HG03575 (cell line): ENCODE measurements around the gene TNFAIP3.

Source experiments
- ATAC-seq: cut with Tn5 transposase; IDR thresholded peaks from one replicate; pipeline ENCODE4 v1.9.1; 2021; ENCODE audit not compliant: unreplicated experiment, insufficient number of reproducible peaks, low FRiP score; ENCODE audit errors: extremely low read depth

TNFAIP3 gene

DNA sequence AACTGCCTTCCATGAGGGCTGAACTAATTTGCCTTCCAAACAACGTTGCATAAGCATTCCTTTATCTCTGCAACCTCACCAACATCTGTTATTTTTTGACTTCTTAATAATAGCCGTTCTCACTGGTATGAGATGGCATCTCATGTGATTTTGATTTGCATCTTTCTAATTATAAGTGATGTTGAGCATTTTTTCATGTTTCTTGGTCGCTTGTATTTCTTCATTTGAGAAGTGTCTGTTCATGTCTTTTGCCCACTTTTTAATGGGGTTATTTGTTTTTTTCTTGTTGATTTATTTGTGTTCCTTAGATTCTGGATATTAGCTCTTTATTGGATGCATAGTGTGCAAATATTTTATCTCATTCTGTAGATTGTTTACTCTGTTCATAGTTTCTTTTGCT lies 46.4 kb downstream of the TNFAIP3 start:
- no peak for ATAC-seq

DNA sequence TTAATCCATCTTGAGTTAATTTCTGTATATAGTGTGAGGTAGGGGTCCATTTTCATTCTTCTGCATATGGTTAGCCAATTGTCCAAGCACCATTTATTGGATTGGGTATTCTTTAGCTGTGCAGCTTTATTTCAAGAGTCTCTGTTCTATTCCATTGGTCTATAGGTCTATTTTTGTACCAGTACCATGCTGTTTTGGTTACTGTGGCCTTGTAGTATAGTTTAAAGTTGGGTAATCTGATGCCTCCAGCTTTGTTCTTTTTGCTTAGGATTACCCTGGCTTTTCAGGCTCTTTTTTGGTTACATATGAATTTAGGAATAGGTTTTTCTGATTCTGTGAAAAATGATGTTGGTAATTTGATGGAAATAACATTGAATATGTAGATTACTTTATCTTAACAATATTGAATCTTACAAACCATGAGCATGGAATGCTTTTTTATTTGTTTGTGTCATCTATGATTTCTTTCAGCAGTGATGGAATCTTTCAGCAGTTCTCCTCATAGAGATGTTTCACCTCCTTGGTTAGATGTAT lies 47.0 kb downstream of the TNFAIP3 start:
- no peak for ATAC-seq

DNA sequence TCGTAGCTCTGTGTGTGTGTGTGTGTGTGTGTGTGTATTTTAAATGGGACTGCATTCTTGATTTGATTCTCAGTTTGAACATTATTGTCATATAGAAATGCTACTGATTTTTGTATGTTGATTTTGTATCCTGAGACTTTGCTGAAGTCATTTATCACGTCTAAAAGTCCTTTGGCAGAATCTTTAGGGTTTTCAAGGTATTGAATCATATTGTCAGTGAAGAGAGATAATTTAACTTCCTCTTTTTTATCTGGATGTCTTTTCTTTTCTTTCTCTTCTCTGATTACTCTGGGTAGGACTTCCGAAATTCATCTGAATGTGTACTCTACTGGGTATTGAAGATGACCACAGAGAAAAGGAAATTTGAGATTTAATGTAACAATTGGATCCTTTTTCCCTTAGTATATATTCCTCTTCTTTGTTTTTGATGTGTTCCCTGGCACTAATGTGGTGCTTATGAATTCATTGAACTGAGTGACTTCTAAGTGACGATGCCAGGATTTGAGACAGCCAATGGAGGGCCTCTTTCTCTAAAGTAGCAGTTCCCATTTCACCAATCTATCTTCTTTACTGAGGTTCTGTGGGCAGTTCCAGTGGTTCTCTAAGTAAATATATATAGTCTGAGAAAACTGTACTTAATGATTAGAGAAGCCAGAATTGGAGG lies 47.6 kb downstream of the TNFAIP3 start:
- no peak for ATAC-seq

DNA sequence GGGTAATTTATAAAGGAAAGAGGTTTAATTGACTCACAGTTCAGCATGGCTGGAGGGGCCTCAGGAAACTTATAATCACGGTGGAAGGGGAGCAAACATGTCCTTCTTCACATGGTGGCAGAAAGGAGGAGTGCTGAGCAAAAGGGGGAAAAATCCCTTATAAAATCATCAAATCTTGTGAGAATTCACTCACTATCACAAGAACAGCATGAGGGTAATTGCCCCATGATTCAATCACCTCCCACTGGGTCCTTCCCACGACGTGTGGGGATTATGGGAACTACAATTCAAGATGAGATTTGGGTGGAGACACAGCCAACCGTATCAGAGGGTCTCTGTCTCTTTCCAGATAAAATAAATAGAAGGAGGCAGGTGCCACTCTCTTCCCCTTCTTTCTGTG lies 48.7 kb downstream of the TNFAIP3 start:
- ATAC-seq, result no peak

DNA sequence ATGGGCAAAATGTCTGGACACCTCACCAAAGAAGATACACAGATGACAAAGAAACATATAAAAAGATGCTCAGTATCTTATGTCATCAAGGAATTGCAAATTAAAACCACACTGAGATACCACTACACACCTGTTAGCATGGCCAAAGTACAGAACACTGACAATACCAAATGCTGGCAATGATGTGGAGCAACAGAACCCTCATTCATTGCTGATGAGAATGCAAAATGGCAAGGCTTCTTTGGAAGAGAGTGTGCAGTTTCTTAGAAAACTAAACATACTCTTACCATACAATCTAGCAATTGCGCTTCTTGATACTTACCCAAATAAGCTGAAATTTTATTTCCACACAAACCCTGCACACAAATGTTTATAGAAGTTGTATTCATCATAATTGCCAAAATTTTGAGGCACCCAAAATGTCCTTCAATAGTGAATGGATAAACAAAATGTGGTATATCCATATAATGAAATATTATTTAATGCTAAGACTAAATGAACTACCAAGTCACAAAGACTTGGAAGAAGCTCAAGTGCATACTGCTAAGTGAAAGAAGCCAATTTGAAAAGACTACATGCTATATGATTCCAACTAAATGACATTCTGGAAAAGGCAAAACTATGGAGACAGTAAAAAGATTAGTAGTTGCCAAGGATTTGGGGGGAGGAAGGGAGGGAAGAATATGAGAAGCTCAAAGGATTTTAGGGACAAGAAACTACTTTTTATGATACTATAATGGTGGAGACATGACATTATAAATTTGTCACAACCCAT lies 50.7 kb downstream of the TNFAIP3 start:
- no peak for ATAC-seq

DNA sequence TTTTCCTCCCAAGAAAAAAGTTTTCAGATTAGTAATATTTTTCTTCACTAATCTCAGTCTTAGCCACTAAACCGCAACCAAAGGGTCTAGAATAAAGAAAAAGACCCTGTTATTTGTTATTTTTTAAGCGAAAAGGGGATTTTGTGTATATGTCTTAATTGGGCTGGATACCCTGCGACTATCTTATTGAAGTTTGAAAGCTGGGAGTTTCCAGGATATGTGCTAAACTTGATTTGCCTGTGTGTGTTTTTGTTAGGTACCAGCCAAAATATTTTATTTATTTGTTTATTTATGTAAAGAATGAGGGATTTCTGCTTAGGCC lies 52.4 kb downstream of the TNFAIP3 start:
- no peak for ATAC-seq

DNA sequence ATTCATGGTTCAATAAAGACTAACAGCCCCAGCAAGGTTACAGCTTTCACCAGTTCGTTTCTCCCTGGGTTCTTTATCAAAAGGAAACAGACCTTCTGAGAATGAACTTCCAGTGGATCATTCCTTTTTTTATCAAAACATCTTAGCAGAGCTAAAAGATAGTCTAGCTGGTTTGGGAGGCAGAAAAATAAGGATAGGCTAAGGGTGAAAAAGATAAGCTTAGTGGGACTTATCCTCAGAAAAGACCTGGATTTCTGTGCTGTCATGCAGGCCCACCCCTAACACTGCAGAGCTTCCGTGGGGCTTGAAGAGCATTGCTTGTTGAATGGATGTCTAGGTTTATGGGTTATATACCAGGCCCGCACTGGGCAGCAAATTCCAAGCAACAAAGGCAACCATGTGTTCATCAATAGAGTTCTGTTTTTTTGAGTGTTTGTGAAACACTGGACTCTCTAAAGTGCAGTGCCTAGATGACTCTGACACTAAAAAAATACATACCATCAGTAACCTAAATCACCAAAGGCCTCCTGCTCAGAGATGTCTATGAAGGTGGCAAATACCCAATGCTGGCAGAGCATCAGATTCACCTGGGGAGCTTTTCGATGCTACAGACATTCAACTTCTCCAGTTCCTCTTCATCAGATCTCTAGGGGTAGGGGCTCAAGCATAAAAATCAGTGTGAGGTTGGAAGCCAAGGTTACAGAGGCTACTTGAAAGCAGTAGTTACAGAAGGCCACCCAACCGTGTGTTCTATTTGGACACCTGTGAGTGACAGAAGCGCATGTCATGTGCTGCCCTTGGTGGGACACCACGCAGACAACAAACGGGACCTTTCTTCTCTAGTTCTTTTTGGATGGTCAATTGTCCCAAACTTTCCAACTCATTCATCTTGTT lies 53.0 kb downstream of the TNFAIP3 start:
- ATAC-seq, result no peak

DNA sequence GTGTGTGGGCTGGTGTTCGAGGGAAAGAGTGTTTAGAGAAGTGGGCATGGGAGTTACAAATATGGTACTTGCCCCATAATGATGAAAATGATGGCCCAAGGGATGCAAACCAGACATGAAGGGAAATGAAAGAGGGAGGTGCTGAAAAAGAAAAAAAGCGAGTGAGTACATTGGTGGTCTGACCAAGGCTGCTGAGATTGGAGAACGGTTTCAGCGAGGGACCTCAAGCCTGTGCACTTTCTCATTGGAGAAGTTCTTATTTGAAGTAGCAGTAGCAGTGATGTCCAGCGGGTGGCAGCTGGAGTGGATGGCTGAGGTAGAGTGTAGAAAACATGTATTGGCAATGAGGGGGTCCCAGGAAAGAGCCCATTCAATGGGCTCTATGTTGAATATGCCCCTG lies 54.8 kb downstream of the TNFAIP3 start:
- no peak for ATAC-seq

DNA sequence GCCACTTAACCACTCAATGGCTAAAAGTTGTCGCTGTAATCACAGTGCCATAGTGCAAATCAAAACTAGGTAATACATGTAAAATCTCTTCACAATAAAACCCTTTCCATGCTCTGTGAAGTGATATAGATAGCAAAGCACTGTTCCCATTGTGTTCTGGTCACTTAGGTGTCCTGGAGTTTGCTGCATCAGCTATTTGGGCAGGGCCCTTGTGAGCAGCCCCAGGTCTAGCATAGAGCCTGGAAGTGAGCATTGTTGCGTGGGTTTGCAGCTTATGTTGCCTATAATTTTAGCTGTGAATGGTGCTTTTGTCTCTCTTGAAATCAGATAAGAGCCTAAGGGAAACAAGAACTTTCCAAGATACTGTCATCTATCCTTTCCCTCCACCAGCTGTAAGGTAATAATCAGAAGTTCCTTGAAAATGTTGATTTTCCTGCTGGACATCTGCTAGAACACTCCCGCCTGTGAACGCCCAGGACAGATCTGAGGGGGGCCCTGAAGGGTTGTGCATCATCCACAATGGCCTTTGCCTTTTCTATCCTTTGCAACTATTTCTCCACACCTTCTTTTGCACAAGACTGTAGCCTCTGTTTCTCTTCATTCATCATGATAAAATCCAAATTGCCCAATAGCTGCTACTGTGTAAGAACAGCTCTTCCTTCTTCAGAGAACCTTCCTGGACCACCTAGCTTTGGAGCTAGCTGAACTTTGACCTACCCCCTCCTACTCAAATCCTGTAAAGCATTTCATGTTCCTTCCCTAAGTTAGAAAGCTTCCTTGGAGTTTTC lies 57.0 kb downstream of the TNFAIP3 start:
- no peak for ATAC-seq

DNA sequence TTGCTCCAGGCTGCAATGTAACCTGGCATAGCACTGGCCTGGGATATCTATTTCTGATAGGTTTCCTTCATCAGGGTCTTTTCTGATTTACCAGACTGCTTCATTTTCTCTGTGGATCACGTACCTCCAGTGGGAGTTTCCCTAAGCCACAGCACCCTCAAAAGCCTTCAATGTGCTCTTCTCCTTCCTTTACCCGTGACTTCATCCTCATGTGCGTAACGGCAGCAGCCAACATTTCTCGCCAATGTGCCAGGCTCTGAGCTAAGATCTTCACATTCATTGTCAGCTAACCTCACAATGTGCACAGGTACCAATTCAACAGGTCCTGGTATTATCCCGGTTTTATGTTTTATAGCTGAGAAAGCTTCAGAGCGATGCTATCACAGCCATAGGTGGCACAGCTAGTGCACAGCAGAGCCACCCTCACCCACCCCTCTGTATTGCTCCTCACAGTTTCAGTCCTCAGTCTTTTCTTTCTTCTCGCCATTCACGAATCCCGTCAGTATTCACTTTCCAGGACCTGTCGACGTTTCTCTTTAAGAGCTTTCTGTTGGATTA lies 58.2 kb downstream of the TNFAIP3 start:
- no peak for ATAC-seq

DNA sequence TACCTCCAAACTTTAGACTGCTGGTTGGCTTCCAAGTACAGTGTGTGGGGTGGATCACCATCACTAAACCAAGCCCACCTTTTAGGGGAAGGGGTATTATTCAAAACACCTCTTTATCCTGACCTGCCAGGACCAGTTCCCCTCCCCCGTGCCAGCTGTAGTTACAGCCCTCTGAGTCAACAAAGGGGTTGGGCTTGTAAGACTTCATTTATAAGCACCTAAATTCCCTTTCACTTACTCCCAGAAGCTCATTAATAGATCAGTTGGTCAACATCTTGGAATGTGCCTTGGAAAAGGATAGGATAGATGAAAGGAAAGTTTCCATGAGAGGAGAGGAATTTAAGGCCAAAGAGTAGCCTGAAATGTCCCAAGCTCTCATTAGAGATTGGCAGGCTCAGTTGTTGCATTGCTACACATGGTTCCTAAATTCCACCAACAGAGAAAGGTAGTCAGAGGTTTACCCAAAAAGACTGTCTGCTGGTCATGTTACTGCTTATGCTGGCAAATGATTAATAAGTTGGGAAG lies 59.2 kb downstream of the TNFAIP3 start:
- ATAC-seq, result no peak

DNA sequence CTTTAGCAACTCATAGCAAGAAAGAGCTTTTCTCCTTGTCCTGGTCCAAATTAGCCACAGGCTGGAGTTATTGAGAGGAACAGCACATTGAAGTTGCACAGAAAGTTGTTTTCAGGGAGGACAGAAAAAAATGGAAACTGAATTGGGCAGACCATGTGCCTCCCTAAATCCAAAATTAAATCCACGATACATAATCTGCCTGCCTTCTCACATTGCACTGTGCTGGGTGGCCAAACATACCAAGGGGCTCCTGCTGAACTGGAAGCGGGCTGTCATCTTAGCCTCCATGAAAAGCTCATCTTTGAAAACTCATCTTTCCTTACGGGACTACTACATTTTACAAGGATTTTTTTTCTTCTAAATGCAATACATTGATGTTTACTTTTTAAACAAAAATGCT lies 59.9 kb downstream of the TNFAIP3 start:
- no peak for ATAC-seq

DNA sequence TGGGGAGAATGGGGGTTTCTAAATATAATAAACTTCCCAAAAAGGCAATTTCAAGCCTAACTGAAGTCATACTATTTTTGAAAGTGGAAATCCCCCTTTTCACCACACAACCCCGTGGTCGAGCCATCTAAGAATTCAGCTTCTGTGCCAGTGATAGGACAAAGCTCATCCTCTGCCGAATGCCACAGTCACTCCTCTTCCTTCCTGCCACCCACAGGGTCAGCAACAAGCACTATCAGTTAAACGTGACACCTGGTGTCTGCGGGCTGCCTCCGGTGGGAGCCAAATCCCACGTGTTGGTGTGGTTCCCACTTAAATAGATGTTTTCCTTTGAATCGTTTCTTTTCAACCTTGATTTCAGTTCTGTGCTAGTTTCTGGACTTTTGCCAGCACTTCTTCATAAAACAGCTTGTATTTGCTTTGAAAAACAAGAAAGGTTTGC lies 60.7 kb downstream of the TNFAIP3 start:
- ATAC-seq, result peak; percentile 71

DNA sequence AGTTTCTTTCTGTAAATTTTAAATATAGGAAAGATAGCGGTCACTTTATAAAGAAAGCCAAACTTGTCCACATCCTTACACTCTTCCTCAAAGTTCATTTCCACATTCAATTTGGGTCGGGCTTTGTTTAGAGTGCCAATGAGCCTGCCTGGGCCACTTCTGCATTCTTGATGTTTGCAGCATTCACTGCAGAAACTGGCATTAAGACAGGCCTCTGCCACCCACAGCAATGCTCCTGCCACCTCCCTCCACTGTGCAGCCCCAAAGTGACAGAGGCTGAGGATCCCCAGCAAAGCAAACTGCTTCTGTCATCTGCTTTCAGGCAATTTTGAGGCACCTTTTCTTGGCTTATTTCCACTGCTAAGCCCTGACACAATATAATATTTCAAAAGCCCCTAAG lies 61.2 kb downstream of the TNFAIP3 start:
- no peak for ATAC-seq

DNA sequence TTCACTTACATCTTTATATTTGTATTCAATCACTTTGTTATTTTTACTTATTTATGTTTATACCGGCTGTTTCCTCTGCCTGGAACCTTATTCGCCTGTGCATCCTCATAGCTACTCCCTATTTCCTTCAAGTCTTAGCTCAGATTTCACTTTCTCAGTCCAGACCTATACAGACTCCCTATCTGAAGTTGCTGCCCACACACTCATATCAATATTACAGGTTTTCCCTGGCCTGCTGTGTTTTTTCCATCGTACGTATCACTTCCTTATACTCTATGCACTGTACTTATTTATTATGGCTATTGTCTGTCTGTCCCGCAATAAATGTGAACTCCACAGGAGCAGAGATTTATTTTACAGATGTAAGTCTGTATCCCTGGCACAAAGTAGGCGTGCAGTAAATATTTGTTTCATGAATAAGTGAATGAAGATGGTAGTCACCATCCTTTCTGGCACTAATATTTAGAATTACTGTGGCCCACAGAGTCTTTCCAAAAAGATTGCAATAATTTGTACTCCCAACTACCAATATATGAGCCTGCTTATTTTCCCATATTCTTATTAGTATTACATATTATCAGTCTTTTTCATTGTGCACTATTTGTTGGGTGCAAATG lies 64.9 kb downstream of the TNFAIP3 start:
- no peak for ATAC-seq
